Upper lobe of right lung (tissue), 1 donor: ENCODE results near the gene NBEA. TPM values are rescaled to one million over a fixed set of nuclear protein-coding genes. Genes with fewer than 3 reads are reported as not detected.

Experiments
- ATAC-seq: fragments of 200-7000 bp; cut with Tn5 transposase; one replicate; pipeline ENCODE4 v1.9.1; 2020; ENCODE audit warnings: mild to moderate bottlenecking, moderate library complexity
- DNase-seq: peaks from one replicate; pipeline ENCODE4 v3.0.0-alpha.2; 2020
- H3K27ac ChIP-seq: fragments of 200-600 bp; one replicate; pipeline ENCODE4 v1.8.0; 2022
- H3K27me3 ChIP-seq: fragments of 200-600 bp; one replicate; pipeline ENCODE4 v1.8.0; 2022; ENCODE audit warnings: mild to moderate bottlenecking
- H3K36me3 ChIP-seq: fragments of 200-600 bp; one replicate; pipeline ENCODE4 v1.8.0; 2022
- H3K4me1 ChIP-seq: fragments of 200-600 bp; one replicate; pipeline ENCODE4 v1.8.0; 2022
- H3K4me3 ChIP-seq: fragments of 200-600 bp; one replicate; pipeline ENCODE4 v1.8.0; 2022; ENCODE audit warnings: mild to moderate bottlenecking
- H3K9me3 ChIP-seq: fragments of 200-600 bp; one replicate; pipeline ENCODE4 v1.8.0; 2022
- intact Hi-C: fragments of 100-400 bp; cut with DNase I; formaldehyde crosslinking; loops from one replicate; pipeline ENCODE4 v1.11.0; 2022
- total RNA-seq: library from RNA; stranded (reverse); fragmentation: NEBNext Ultra II Directional; extraction: Animal tissue kit (Norgen Biotek cat#: 25700); gene quantifications from one replicate; pipeline ENCODE4 v1.2.1, GENCODE V29; 2021
- TF ChIP-seq, protein P1 (sequence below): fragments of 200-600 bp; IDR thresholded peaks from one replicate; pipeline ENCODE4 v1.8.0; 2022; ENCODE audit warnings: antibody characterized with exemption
- donor health status: DM: no; HTN: yes; CAD: no; lungs with severe emphysema.

The NBEA gene
- total RNA-seq, 1 donor from 2014 or later: 5.6 TPM

DNA sequence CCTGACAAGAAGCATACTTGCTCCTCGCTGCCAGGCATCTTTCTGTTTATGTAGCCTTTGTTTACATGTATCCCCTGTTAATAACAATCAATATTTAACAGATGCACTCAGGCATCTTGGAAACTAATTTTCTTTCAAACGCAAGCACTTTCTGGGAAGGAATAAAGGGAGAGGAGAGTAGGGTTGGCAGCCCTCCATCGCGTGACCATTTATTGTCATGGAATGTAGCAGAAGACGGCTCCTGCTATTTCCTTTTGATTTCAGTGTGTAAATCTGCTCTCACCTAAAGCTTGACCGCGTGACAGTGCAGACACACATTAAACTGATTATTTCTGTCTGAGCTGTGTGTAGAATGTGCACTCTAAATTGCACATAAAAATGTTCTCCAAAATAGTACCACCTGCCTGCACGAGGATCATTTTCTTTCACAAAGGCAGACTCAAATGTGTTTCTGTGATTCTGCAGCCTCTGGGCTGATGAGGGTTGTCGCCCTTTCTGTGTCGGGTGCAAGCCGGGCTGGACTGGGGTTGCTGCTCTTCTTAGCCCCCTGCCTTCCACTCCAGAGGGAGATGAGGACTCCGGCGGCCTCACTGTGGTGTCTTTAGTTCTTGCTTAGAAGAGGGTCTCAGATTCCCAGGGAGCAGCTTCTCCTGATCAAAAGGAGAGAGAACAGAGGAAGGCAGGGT, 757.9 kb downstream of the NBEA start:
- intact Hi-C loops: no loop called here
- no peak for ATAC-seq
- no peak for DNase-seq
- TF ChIP-seq, protein P1, sequence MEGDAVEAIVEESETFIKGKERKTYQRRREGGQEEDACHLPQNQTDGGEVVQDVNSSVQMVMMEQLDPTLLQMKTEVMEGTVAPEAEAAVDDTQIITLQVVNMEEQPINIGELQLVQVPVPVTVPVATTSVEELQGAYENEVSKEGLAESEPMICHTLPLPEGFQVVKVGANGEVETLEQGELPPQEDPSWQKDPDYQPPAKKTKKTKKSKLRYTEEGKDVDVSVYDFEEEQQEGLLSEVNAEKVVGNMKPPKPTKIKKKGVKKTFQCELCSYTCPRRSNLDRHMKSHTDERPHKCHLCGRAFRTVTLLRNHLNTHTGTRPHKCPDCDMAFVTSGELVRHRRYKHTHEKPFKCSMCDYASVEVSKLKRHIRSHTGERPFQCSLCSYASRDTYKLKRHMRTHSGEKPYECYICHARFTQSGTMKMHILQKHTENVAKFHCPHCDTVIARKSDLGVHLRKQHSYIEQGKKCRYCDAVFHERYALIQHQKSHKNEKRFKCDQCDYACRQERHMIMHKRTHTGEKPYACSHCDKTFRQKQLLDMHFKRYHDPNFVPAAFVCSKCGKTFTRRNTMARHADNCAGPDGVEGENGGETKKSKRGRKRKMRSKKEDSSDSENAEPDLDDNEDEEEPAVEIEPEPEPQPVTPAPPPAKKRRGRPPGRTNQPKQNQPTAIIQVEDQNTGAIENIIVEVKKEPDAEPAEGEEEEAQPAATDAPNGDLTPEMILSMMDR: no peak
- H3K36me3 ChIP-seq: no peaks in the 10 kb centered on the region
- no peak overlapping the region for H3K27ac ChIP-seq
- no peak overlapping the region for H3K4me3 ChIP-seq
- peaks cover 5% of the 10 kb centered on the region for H3K4me1 ChIP-seq
- H3K9me3 ChIP-seq: no peaks in the 10 kb centered on the region
- no peaks in the 10 kb centered on the region for H3K27me3 ChIP-seq

- TF ChIP-seq, protein P1: no peak
- Histone ChIP-seq H3K4me3 (no peak overlapping the region), H3K9me3 (no peaks in the 10 kb centered on the region), H3K36me3 (no peaks in the 10 kb centered on the region), H3K4me1 (peaks cover 5% of the 10 kb centered on the region), H3K27me3 (no peaks in the 10 kb centered on the region), H3K27ac (no peak overlapping the region)
- no peak for ATAC-seq
- no peak for DNase-seq
- intact Hi-C loops: no loop called here
Observed at GRCh38 chr13:35700671-35701070, 758.6 kb downstream of the NBEA start.

DNA sequence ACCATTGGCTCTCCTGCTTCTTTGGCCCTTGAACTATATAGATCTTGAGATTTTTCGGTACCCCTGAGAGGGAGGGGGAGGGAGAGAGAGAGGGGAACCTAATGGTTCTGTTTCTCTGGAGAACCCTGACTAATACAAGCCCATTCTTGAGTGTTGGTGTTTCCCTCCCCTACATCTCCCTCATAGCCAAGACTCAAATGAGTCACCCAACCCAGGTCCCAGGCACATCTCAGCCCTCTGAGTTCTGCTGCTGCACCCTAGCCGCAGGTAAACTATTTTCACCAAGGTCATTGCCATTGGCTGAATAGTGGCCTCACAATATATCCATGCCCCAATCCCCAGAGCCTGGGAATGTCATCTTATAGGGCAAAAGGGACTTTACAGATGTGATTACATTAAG, 760.2 kb downstream of the NBEA start:
- DNase-seq (no peak), ATAC-seq (no peak)
- no peaks in the 10 kb centered on the region for H3K9me3 ChIP-seq
- H3K4me1 ChIP-seq: peaks cover 5% of the 10 kb centered on the region
- H3K27me3 ChIP-seq: no peaks in the 10 kb centered on the region
- H3K4me3 ChIP-seq: no peak overlapping the region
- TF ChIP-seq, protein P1: no peak
- no peaks in the 10 kb centered on the region for H3K36me3 ChIP-seq
- intact Hi-C loops: no loop called here
- no peak overlapping the region for H3K27ac ChIP-seq

- ATAC-seq (no peak), DNase-seq (no peak)
- TF ChIP-seq, protein P1: no peak
- Histone ChIP-seq H3K4me3 (no peak overlapping the region), H3K36me3 (no peaks in the 10 kb centered on the region), H3K27me3 (no peaks in the 10 kb centered on the region), H3K9me3 (no peaks in the 10 kb centered on the region), H3K4me1 (peaks cover 5% of the 10 kb centered on the region), H3K27ac (no peak overlapping the region)
- intact Hi-C loops: no loop called here
Observed at GRCh38 chr13:35703061-35703460, 761.0 kb downstream of the NBEA start.

DNA sequence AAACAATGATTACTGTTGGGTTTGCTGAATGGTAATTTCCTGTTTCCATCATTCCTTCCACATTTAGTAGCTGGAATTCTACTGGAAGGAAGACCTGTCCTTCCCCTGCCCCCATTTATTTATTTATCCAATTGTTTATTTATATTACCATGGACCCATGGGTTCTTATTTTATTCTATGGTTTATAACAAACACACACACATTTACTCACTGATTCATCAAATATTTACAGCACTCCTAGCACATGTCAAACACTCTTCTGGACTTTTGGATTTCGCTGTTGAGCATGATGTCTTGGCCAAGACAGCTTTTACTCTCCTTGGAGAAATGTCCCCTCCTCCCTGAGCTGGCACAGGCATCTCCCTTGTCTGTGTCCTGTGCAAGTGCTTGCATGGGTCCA, 762.3 kb downstream of the NBEA start:
- TF ChIP-seq, protein P1: no peak
- peaks cover 5% of the 10 kb centered on the region for H3K4me1 ChIP-seq
- intact Hi-C loops: no loop called here
- H3K36me3 ChIP-seq: no peaks in the 10 kb centered on the region
- no peak for ATAC-seq
- H3K27me3 ChIP-seq: no peaks in the 10 kb centered on the region
- no peak overlapping the region for H3K27ac ChIP-seq
- DNase-seq: no peak
- no peaks in the 10 kb centered on the region for H3K9me3 ChIP-seq
- no peak overlapping the region for H3K4me3 ChIP-seq

DNA sequence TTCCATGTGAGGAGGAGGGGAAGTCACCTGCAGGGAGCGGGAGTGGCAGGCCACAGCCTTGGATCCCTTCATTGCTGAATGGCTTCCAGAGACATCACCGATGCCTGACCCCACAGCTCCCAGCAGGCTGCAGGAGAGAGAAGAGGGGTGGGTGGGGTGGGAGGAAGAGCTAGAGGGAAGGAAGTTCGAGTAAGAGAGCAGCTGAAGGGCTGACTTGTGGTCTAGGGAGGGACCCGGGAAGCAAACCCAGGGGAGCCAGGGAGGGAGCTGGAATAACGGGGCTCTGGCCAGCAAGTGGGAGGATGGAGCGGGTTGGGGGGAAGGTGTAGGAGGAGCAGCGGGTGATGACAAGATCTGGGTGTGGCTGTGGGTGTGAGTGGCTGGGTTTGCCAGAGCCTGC, 764.2 kb downstream of the NBEA start:
- ATAC-seq (no peak), DNase-seq (no peak)
- H3K4me1 ChIP-seq: no peaks in the 10 kb centered on the region
- H3K27me3 ChIP-seq: no peaks in the 10 kb centered on the region
- TF ChIP-seq, protein P1: no peak
- H3K36me3 ChIP-seq: no peaks in the 10 kb centered on the region
- no peak overlapping the region for H3K4me3 ChIP-seq
- no peaks in the 10 kb centered on the region for H3K9me3 ChIP-seq
- intact Hi-C loops: no loop called here
- no peak overlapping the region for H3K27ac ChIP-seq
